Right lung (tissue), 5 donors: ENCODE measurements around the gene CLASRP. TPM values are rescaled to one million over a fixed set of nuclear protein-coding genes. Genes with fewer than 3 reads are reported as not detected.

Experiments used
- DNase-seq, 2 donors: peaks; one replicate each; pipeline ENCODE4 v3.0.0-alpha.2; 2013
- polyA plus RNA-seq, 5 donors: library from polyadenylated mRNA; unstranded; fragments of 120-200 nt; gene quantifications; one replicate each; pipeline versions ENCODE4 v1.2.1 to v1.2.3, GENCODE V29; 2013; ENCODE audit warnings: inconsistent platforms in 1 of 5, low replicate concordance in 1 of 5; ENCODE audit not compliant: insufficient read length in 5 of 5, insufficient read depth in 1 of 5

Gene CLASRP
- polyA plus RNA-seq, 5 donors: 62.9 to 92.4 (median 82.9) TPM

GRCh38 chr19:45079063-45079910 lies 40.4 kb downstream of the CLASRP start, which contains the start of gene GEMIN7:
TSS of gene GEMIN7 (plus strand) at chr19:45079260. CDS start at chr19:45090115, 10,855 bp downstream.
- peak in 1 of 2 donors; percentile 54 for DNase-seq

GRCh38 chr19:45079911-45080370 lies 41.1 kb downstream of the CLASRP start:
- no peak for DNase-seq

- DNase-seq: no peak
Measured at GRCh38 chr19:45082170-45082569, 43.3 kb downstream of the CLASRP start.

GRCh38 chr19:45086480-45086879 lies 47.6 kb downstream of the CLASRP start:
- DNase-seq: no peak

GRCh38 chr19:45087531-45087930 lies 48.7 kb downstream of the CLASRP start:
- no peak for DNase-seq

GRCh38 chr19:45090034-45090433 lies 51.2 kb downstream of the CLASRP start:
- no peak for DNase-seq

- DNase-seq: no peak
Measured at GRCh38 chr19:45090606-45091005, 51.8 kb downstream of the CLASRP start.

- DNase-seq: peak; percentile 98 to 99
Measured at GRCh38 chr19:45091031-45091923, 52.4 kb downstream of the CLASRP start.

GRCh38 chr19:45092747-45093678 lies 54.2 kb downstream of the CLASRP start, which contains the start of gene PPP1R37:
TSS of gene PPP1R37 (plus strand) at chr19:45093179. CDS start at chr19:45093326, 147 bp downstream.
- peak; percentile 96 to 97 for DNase-seq

- DNase-seq: no peak
Measured at GRCh38 chr19:45094137-45094536, 55.3 kb downstream of the CLASRP start.

GRCh38 chr19:45094707-45095106 lies 55.9 kb downstream of the CLASRP start:
- no peak for DNase-seq

GRCh38 chr19:45095496-45096413 lies 56.9 kb downstream of the CLASRP start:
- DNase-seq: no peak

- no peak for DNase-seq
Measured at GRCh38 chr19:45096700-45097099, 57.9 kb downstream of the CLASRP start.

GRCh38 chr19:45097450-45097775 lies 58.6 kb downstream of the CLASRP start:
- DNase-seq: no peak

GRCh38 chr19:45097776-45098520 lies 59.1 kb downstream of the CLASRP start:
- no peak for DNase-seq

- no peak for DNase-seq
Measured at GRCh38 chr19:45098521-45099466, 59.9 kb downstream of the CLASRP start.

- DNase-seq: no peak
Measured at GRCh38 chr19:45099467-45100191, 60.8 kb downstream of the CLASRP start.
